ENCODE measurements around the gene POC1B. TPM values are rescaled to one million over a fixed set of nuclear protein-coding genes. Genes with fewer than 3 reads are reported as not detected.

POC1B gene
- total RNA-seq, 4 donors from 2014 or later = 17.6 to 35.2 (median 23.8) TPM

DNA sequence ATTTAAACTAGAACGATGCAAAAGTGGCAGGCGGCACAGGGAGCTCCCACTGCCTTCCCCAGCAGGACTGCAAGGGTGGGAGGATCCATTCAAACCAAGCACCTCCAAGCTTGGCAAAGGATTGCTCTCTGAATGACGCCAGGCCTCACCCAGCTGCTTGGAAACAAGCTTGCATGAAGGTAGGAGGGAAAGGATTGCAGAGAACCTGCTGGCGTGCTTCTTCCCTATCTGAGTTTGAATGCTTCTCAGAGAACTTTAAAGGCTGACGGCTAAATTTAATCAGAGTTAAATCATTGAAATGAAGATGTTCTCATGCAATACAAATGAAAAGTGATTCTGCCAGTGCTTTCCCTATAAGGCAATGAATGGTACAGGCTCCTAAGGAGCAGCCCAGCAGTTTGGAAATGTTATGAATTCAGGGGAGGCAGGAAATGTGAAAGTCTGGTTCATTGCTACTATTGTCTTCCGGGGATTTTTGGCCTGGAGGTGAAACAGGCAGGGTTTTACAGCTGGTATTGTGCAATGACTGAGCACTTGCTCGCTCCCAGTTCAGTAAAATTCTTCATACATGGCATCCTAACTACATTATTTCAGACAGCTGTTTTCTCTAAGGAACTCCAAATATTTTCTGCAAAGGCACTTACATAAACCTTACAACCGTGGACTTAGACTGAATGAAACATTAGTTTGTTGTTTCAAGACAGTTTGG is 141.6 kb downstream of the POC1B start:
- Histone ChIP-seq H3K27me3 (no peaks in the 10 kb centered on the region), H3K4me3 (peak overlapping the region; percentile 1 to 15), H3K4me1 (peaks cover 4 to 48% (median 15%) of the 10 kb centered on the region in 3 donors), H3K9me3 (no peaks in the 10 kb centered on the region), H3K36me3 (no peaks in the 10 kb centered on the region), H3K27ac (peak overlapping the region; percentile 7 to 90 (median 78))
- peak; percentile 86 for ATAC-seq
- 9 to 21% methylated on average over 8 of the region's 8 CpGs for WGBS, 2 donors (ENCODE audit: low coverage in 1 of 2)
- TF ChIP-seq POLR2A (IDR thresholded peaks at IDR 0.05) = no peak
- TF ChIP-seq, protein P1, sequence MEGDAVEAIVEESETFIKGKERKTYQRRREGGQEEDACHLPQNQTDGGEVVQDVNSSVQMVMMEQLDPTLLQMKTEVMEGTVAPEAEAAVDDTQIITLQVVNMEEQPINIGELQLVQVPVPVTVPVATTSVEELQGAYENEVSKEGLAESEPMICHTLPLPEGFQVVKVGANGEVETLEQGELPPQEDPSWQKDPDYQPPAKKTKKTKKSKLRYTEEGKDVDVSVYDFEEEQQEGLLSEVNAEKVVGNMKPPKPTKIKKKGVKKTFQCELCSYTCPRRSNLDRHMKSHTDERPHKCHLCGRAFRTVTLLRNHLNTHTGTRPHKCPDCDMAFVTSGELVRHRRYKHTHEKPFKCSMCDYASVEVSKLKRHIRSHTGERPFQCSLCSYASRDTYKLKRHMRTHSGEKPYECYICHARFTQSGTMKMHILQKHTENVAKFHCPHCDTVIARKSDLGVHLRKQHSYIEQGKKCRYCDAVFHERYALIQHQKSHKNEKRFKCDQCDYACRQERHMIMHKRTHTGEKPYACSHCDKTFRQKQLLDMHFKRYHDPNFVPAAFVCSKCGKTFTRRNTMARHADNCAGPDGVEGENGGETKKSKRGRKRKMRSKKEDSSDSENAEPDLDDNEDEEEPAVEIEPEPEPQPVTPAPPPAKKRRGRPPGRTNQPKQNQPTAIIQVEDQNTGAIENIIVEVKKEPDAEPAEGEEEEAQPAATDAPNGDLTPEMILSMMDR (IDR thresholded peaks at IDR 0.05) = no peak
- no peak for TF ChIP-seq EP300 (IDR thresholded peaks at IDR 0.05)
- peak; percentile 67 for TF ChIP-seq POLR2AphosphoS5 (IDR thresholded peaks at IDR 0.05)

DNA sequence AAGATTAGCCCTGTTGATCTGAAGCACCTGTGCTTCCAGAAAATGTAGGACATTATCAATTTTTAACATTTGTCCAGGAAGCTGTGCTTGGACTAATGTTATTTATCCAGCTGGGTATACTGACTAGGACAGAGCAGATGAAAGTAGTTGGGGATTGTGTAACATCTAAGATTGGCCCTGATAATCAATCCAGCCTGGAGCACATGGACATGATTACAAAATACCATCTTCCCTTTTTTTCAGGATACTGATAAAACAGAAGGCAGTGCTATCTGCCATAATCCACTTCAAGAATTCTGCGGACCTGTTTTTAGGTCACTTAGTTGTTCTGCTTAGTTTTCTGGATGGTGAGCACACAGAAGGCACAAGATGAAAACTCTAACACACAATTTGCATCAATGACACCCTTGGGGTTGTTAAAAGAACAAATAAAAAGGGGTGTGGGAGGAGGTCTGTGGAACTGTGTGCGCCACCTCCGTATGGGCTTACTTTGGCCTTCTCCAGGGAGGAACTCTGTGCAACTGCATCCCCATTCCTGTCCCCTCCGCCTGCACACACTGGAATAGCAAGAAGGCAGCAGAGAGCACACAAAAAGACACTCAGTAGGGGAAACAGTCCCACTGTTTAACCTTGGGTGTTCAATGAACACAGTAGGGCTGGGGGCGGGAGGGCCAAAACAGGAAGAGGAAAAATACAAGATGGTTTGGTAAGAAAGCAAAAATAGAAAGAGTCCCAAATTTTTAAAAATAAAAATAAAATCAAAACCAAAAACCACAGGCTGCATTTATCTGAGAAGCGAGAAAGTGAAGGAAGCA is 142.4 kb downstream of the POC1B start:
- Histone ChIP-seq H3K27ac (peak overlapping the region; percentile 7 to 90 (median 78)), H3K4me3 (no peak overlapping the region)
- TF ChIP-seq, protein P1 (IDR thresholded peaks at IDR 0.05) = no peak
- TF ChIP-seq EP300 (IDR thresholded peaks at IDR 0.05) (no peak), POLR2AphosphoS5 (IDR thresholded peaks at IDR 0.05) (no peak), POLR2A (IDR thresholded peaks at IDR 0.05) (no peak)

DNA sequence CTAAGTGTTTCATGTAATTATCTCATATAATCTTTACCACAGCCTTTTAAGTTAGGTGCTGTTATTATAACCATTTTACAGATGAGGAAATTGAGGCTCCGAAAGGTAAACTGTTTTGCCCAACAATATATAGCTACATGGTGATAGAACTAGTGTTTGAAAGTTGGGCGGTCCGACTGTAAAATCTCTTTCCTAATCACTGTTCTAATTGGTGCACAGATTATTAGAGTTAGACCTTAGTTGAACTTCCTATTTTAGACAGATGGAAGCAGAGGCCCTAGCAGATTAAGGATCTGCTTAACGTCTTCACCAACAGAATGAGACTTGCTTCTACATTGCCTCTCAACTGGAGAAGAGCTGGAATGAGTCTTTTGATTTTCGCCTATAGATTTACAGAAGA is 143.5 kb downstream of the POC1B start:
- TF ChIP-seq POLR2AphosphoS5 (IDR thresholded peaks at IDR 0.05) (no peak), POLR2A (IDR thresholded peaks at IDR 0.05) (no peak), EP300 (IDR thresholded peaks at IDR 0.05) (no peak)
- TF ChIP-seq, protein P1 (IDR thresholded peaks at IDR 0.05) = no peak
- WGBS, 2 donors (ENCODE audit: low coverage in 1 of 2) = 79 to 89% methylated on average over 3 to 5 of the region's 5 CpGs
- peak overlapping the region in 2 of 4 donors; percentile 17 to 79 for H3K27ac ChIP-seq

More for the DNA sequence above, 142.4 kb downstream of the POC1B start:
- Histone ChIP-seq H3K9me3 (no peaks in the 10 kb centered on the region), H3K36me3 (no peaks in the 10 kb centered on the region), H3K27me3 (no peaks in the 10 kb centered on the region), H3K4me1 (peaks cover 4 to 45% (median 15%) of the 10 kb centered on the region in 3 donors)
- peak; percentile 56 for ATAC-seq
- WGBS, 2 donors (ENCODE audit: low coverage in 1 of 2) = 20 to 52% methylated on average over 1 to 5 of the region's 6 CpGs

DNA sequence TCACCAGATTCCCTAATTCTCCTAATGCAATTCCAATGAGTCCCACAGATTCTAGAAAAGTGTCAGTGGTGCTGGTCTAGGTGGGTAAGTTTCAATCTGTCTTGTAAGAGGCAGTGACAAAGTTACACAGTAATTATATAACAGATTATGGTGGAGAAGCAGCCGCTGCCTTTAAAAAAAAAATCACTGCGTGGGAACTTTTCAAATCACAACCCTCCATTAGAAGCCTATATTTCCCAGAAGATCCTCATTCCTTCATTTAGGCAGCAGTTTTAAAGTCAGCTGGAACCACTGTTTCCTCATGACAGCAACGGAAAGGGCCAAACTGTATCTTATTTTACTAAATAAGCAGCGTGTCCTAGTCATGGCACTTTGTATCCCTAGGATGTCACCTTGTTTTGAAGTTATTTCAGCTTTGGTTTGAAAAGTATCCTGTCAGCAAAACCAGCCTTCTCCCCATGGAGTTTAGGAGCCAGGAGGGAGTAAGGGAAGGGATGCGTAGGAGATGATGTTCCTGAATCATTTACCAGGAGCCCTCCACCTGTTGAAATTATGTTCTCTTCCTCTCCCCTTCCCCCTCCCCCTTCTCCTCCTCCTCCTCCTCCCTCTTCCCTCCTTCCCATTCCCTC is 145.9 kb downstream of the POC1B start:
- H3K4me1 ChIP-seq = peaks cover 4 to 29% (median 12%) of the 10 kb centered on the region in 3 donors
- no peak for ATAC-seq
- H3K4me3 ChIP-seq = no peak overlapping the region
- H3K27me3 ChIP-seq = no peaks in the 10 kb centered on the region
- TF ChIP-seq POLR2A (IDR thresholded peaks at IDR 0.05) = no peak
- no peak for TF ChIP-seq POLR2AphosphoS5 (IDR thresholded peaks at IDR 0.05)
- no peak for TF ChIP-seq EP300 (IDR thresholded peaks at IDR 0.05)
- TF ChIP-seq, protein P1 (IDR thresholded peaks at IDR 0.05) = no peak
- H3K27ac ChIP-seq = no peak overlapping the region
- WGBS, 2 donors (ENCODE audit: low coverage in 1 of 2) = 74 to 90% methylated on average over 5 of the region's 5 CpGs
- peaks cover 0 to 5% of the 10 kb centered on the region in 2 donors for H3K36me3 ChIP-seq
- no peaks in the 10 kb centered on the region for H3K9me3 ChIP-seq

More for the DNA sequence above, 143.5 kb downstream of the POC1B start:
- Histone ChIP-seq H3K4me3 (no peak overlapping the region), H3K27me3 (no peaks in the 10 kb centered on the region), H3K36me3 (no peaks in the 10 kb centered on the region), H3K4me1 (peaks cover 4 to 45% (median 15%) of the 10 kb centered on the region in 3 donors), H3K9me3 (no peaks in the 10 kb centered on the region)
- ATAC-seq = no peak

All from gastroesophageal sphincter (tissue), 4 donors.